Endothelial cell of umbilical vein (primary cell): ENCODE results near the gene HSBP1.

Experiments used
- EZH2 ChIP-seq: IDR thresholded peaks from 2 replicates; pipeline ENCODE4 v1.6.1; 2012; ENCODE audit warnings: borderline replicate concordance, low read depth, mild to moderate bottlenecking, moderate library complexity, low read length, inconsistent platforms; ENCODE audit not compliant: severe bottlenecking
- FOS ChIP-seq: IDR thresholded peaks from 2 replicates; pipeline ENCODE4 v1.6.1; 2011; ENCODE audit warnings: mild to moderate bottlenecking, low read length, moderate library complexity, borderline replicate concordance; ENCODE audit not compliant: insufficient read depth
- MYC ChIP-seq: IDR thresholded peaks from one replicate; pipeline ENCODE4 v1.6.1; 2011; ENCODE audit warnings: mild to moderate bottlenecking, low read depth, low read length
- POLR2A ChIP-seq: IDR thresholded peaks from 2 replicates; pipeline ENCODE4 v1.6.1; 2012; ENCODE audit warnings: low read depth, mild to moderate bottlenecking, control low read depth, low read length
- POLR2AphosphoS5 ChIP-seq: IDR thresholded peaks from 2 replicates; pipeline ENCODE4 v1.6.1; 2012; ENCODE audit warnings: low read depth, mild to moderate bottlenecking, control low read depth, low read length, moderate library complexity; ENCODE audit not compliant: insufficient read depth
- TF ChIP-seq, protein P1 (sequence below), 2 donors: IDR thresholded peaks; 1 replicate in 1 of 2; 2 replicates in 1 of 2; pipeline ENCODE4 v1.5.1; 2011; ENCODE audit warnings: low read length in 2 of 2, mild to moderate bottlenecking in 2 of 2, moderate library complexity in 2 of 2, control low read depth in 1 of 2, inconsistent platforms in 1 of 2, low read depth in 1 of 2; ENCODE audit not compliant: insufficient read depth in 1 of 2; ENCODE audit errors: extremely low read depth in 1 of 2
- TF ChIP-seq, protein P2 (sequence below): IDR thresholded peaks from 2 replicates; pipeline ENCODE4 v1.6.1; 2011; ENCODE audit not compliant: insufficient read depth, insufficient read length

DNA sequence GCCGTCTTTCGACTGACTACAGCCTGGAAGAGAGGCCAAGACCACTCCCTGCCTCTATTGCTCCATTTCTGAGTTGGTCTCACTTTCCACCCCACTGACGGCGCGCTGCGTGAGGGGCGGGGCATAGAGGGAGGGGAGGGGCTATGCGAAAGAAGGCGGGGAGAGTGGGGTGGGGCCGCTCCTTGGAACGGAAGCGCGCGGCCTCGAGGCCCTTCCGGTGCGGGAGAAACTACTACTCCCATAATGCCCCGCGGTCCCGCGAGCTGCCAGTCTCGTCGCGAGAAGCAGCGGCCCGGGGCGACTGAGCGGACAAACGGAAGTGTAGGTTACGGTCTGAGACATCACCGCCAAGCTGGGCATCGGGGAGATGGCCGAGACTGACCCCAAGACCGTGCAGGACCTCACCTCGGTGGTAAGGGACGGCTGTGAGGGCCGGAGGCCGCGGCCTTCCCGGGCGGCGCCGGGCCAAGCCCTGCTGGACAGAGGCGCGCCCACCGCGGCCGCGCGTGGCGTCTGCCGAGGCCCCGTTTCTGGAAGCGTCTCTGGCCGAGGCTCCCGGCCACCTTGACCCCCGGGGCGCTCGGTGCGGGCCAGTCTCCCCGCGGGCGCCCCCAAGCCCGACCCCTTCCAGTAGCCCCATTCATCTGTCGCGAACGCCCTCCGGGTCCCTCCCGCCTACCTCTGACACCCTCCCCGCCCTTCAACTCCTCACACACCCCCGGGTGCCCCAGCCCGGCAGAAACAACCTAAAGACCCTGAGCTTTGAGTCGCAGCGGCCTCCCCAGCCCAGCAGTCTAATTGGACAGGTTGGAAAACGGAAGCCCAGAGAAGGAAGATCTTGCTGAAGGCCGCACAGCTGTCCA is at the start of gene HSBP1:
- TF ChIP-seq, protein P1, sequence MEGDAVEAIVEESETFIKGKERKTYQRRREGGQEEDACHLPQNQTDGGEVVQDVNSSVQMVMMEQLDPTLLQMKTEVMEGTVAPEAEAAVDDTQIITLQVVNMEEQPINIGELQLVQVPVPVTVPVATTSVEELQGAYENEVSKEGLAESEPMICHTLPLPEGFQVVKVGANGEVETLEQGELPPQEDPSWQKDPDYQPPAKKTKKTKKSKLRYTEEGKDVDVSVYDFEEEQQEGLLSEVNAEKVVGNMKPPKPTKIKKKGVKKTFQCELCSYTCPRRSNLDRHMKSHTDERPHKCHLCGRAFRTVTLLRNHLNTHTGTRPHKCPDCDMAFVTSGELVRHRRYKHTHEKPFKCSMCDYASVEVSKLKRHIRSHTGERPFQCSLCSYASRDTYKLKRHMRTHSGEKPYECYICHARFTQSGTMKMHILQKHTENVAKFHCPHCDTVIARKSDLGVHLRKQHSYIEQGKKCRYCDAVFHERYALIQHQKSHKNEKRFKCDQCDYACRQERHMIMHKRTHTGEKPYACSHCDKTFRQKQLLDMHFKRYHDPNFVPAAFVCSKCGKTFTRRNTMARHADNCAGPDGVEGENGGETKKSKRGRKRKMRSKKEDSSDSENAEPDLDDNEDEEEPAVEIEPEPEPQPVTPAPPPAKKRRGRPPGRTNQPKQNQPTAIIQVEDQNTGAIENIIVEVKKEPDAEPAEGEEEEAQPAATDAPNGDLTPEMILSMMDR (IDR thresholded peaks at IDR 0.05; ENCODE audit: extremely low read depth in 1 of 2, insufficient read depth in 1 of 2, low read depth in 1 of 2, low read length in 2 of 2) = peak in 1 of 2 donors; percentile 0
- no peak for TF ChIP-seq MYC
- peak; percentile 76 for TF ChIP-seq POLR2A
- peak; percentile 78 for TF ChIP-seq POLR2AphosphoS5
- TF ChIP-seq FOS = no peak
- no peak for TF ChIP-seq EZH2
- TF ChIP-seq, protein P2, sequence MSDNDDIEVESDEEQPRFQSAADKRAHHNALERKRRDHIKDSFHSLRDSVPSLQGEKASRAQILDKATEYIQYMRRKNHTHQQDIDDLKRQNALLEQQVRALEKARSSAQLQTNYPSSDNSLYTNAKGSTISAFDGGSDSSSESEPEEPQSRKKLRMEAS = no peak
